HepG2 (cell line): Measurements from ENCODE around the gene ZNF652. TPM values are rescaled to one million over a fixed set of nuclear protein-coding genes. Genes with fewer than 3 reads are reported as not detected.

ENCODE experiments used
- ATAC-seq: fragments of 200-7000 bp; cut with Tn5 transposase; 3 replicates; pipeline ENCODE4 v1.9.1; 2020; ENCODE audit warnings: mild to moderate bottlenecking, moderate library complexity
- BruUV-seq: library from RNA; stranded (reverse); fragments of 400-500 nt; replicated peaks from 2 replicates; lab custom pipeline; 2021; lab: Mats Ljungman, UMichigan
- CTCF ChIA-PET: fragments of 300-600 bp; formaldehyde crosslinking; extraction: SDS; loops from one replicate; lab custom pipeline; 2021; ENCODE audit warnings: low total read pairs, inconsistent platforms, low intra/inter-chr PET ratio; lab: Yijun Ruan, JAX
- POLR2A ChIA-PET: fragments of 350-600 bp; sonication (Branson Sonifier 250); formaldehyde crosslinking; loops from one replicate; lab custom pipeline; 2020; ENCODE audit warnings: antibody characterized with exemption, inconsistent platforms; lab: Yijun Ruan, JAX
- DNase-seq: peaks from one replicate; pipeline ENCODE4 v3.0.0-alpha.2; 2015; ENCODE audit warnings: low spot score
- FAIRE-seq: peaks from 3 replicates; lab custom pipeline; 2011; peaks lifted over from hg19 to GRCh38; lab: Jason Lieb, UNC
- H2AFZ ChIP-seq: one replicate; pipeline ENCODE4 v1.6.1; 2011; ENCODE audit warnings: low read length, inconsistent platforms
- H3K27ac ChIP-seq: fragments of 300-600 bp; 3 replicates; pipeline ENCODE4 v1.8.0; 2011; ENCODE audit warnings: mixed run types, mild to moderate bottlenecking, mixed read lengths, low read length, inconsistent platforms; ENCODE audit not compliant: insufficient read depth; ENCODE audit errors: extremely low read length
- H3K27me3 ChIP-seq, 2 experiments: fragments of 200-600 bp in 1 of 2; 2 replicates in 1 of 2; 3 replicates in 1 of 2; pipeline versions ENCODE4 v1.6.0 to v1.8.0; 2011; ENCODE audit warnings: low read length in 2 of 2, mild to moderate bottlenecking in 2 of 2, moderate library complexity in 2 of 2, inconsistent platforms in 1 of 2; ENCODE audit not compliant: insufficient read depth in 2 of 2, control insufficient read depth in 1 of 2
- H3K36me3 ChIP-seq, 2 experiments: fragments of 200-600 bp in 1 of 2; replicated peaks in 1 of 2; 2 replicates in 1 of 2; 3 replicates in 1 of 2; pipeline versions ENCODE4 v1.5.1 to v1.8.0; 2011; ENCODE audit warnings: low read length in 2 of 2, inconsistent platforms in 1 of 2; ENCODE audit not compliant: insufficient read depth in 2 of 2, control insufficient read depth in 1 of 2
- H3K4me1 ChIP-seq: 2 replicates; pipeline ENCODE4 v1.5.1; 2012; ENCODE audit warnings: low read length, inconsistent platforms; ENCODE audit not compliant: insufficient read depth
- H3K4me2 ChIP-seq: 2 replicates; pipeline ENCODE4 v1.6.0; 2011; ENCODE audit warnings: low read depth, low read length, inconsistent platforms
- H3K4me3 ChIP-seq, 3 experiments: fragments of 200-600 bp in 1 of 3; sonication (generic), shearing (Covaris generic) in 1 of 3; replicated peaks in 1 of 3; 2 replicates each; pipeline ENCODE4 v1.5.1; 2011 to 2016; ENCODE audit warnings: low read length in 3 of 3, inconsistent platforms in 2 of 3, low read depth in 2 of 3, mild to moderate bottlenecking in 2 of 3, control low read depth in 1 of 3, mixed read lengths in 1 of 3; ENCODE audit not compliant: insufficient read depth in 1 of 3
- H3K79me2 ChIP-seq: one replicate; pipeline ENCODE4 v1.6.1; 2011; ENCODE audit warnings: low read length, inconsistent platforms; ENCODE audit not compliant: insufficient read depth
- H3K9ac ChIP-seq: 2 replicates; pipeline ENCODE4 v1.6.0; 2011; ENCODE audit warnings: mild to moderate bottlenecking, low read depth, low read length, inconsistent platforms; ENCODE audit not compliant: insufficient read depth
- H3K9me3 ChIP-seq: 2 replicates; pipeline ENCODE4 v1.5.1; 2012; ENCODE audit warnings: mild to moderate bottlenecking, low read length
- H4K20me1 ChIP-seq: 2 replicates; pipeline ENCODE4 v1.6.0; 2011; ENCODE audit warnings: inconsistent platforms, mild to moderate bottlenecking, low read length, moderate library complexity; ENCODE audit not compliant: insufficient read depth
- CBX2 ChIP-seq, 2 experiments: fragments of 200-600 bp in 1 of 2; sonication (generic); formaldehyde crosslinking in 1 of 2; IDR thresholded peaks; 2 replicates each; pipeline versions ENCODE4 v1.7.0 to v1.8.1; 2018 to 2022; ENCODE audit warnings: low read depth in 2 of 2, low read length in 1 of 2, mild to moderate bottlenecking in 1 of 2, missing genetic modification reagents in 1 of 2
- CEBPB ChIP-seq: IDR thresholded peaks from 2 replicates; pipeline ENCODE4 v1.6.1; 2011; ENCODE audit warnings: low read depth, low read length, improper control_type of control experiment, borderline replicate concordance
- CENPBD1 ChIP-seq: sonication (generic); formaldehyde crosslinking; IDR thresholded peaks from 2 replicates; pipeline ENCODE4 v1.8.0; 2022; ENCODE audit warnings: missing genetic modification reagents, low read depth, mild to moderate bottlenecking, borderline replicate concordance
- EP300 ChIP-seq, 3 experiments: sonication (generic) in 1 of 3; formaldehyde crosslinking in 1 of 3; IDR thresholded peaks; 2 replicates each; pipeline versions ENCODE4 v1.5.1 to v1.6.1; 2011 to 2020; ENCODE audit warnings: low read depth in 2 of 3, low read length in 2 of 3, borderline replicate concordance in 1 of 3, improper control_type of control experiment in 1 of 3, mild to moderate bottlenecking in 1 of 3, missing genetic modification reagents in 1 of 3, moderate library complexity in 1 of 3
- FOXO1 ChIP-seq: sonication (generic); formaldehyde crosslinking; IDR thresholded peaks from 2 replicates; pipeline ENCODE4 v1.4.0; 2020; ENCODE audit warnings: missing genetic modification reagents
- HOXA3 ChIP-seq: sonication (generic); formaldehyde crosslinking; IDR thresholded peaks from 2 replicates; pipeline ENCODE4 v1.5.0; 2020; ENCODE audit warnings: missing genetic modification reagents
- NFKBIZ ChIP-seq: IDR thresholded peaks from 2 replicates; pipeline ENCODE4 v1.6.1; 2018; ENCODE audit warnings: missing genetic modification reagents, missing compliant biosample characterization
- PREB ChIP-seq: sonication (generic); formaldehyde crosslinking; IDR thresholded peaks from 2 replicates; pipeline ENCODE4 v1.4.0; 2020; ENCODE audit warnings: missing genetic modification reagents
- SCMH1 ChIP-seq: sonication (generic); formaldehyde crosslinking; IDR thresholded peaks from 2 replicates; pipeline ENCODE4 v1.9.0; 2021; ENCODE audit warnings: missing genetic modification reagents, mild to moderate bottlenecking, borderline replicate concordance
- ZFAT ChIP-seq: sonication (generic); formaldehyde crosslinking; conservative IDR thresholded peaks from 2 replicates; pipeline ENCODE4 v1.8.1; 2023; ENCODE audit warnings: missing genetic modification reagents, inconsistent platforms
- ZFP41 ChIP-seq: sonication (generic); formaldehyde crosslinking; IDR thresholded peaks from 2 replicates; pipeline ENCODE4 v1.4.0; 2020; ENCODE audit warnings: mild to moderate bottlenecking, missing genetic modification reagents, borderline replicate concordance
- ZMYM4 ChIP-seq: sonication (generic); formaldehyde crosslinking; IDR thresholded peaks from 2 replicates; pipeline ENCODE4 v1.8.1; 2023; ENCODE audit warnings: mild to moderate bottlenecking, missing genetic modification reagents
- ZNF274 ChIP-seq: sonication (generic); formaldehyde crosslinking; IDR thresholded peaks from 2 replicates; pipeline ENCODE4 v1.5.1; 2020; ENCODE audit warnings: mild to moderate bottlenecking, missing genetic modification reagents
- ZNF296 ChIP-seq: sonication (generic); formaldehyde crosslinking; conservative IDR thresholded peaks from 2 replicates; pipeline ENCODE4 v1.5.0; 2020; ENCODE audit warnings: mild to moderate bottlenecking, missing genetic modification reagents
- ZNF556 ChIP-seq: sonication (generic); formaldehyde crosslinking; IDR thresholded peaks from 2 replicates; pipeline ENCODE4 v1.4.0; 2020; ENCODE audit warnings: mild to moderate bottlenecking, missing genetic modification reagents, borderline replicate concordance
- ZNF598 ChIP-seq: sonication (generic); formaldehyde crosslinking; IDR thresholded peaks from 2 replicates; pipeline ENCODE4 v1.5.1; 2020; ENCODE audit warnings: mild to moderate bottlenecking, missing genetic modification reagents, borderline replicate concordance
- ZNF619 ChIP-seq: sonication (generic); formaldehyde crosslinking; IDR thresholded peaks from 2 replicates; pipeline ENCODE4 v1.4.0; 2020; ENCODE audit warnings: mild to moderate bottlenecking, missing genetic modification reagents
- ZNF740 ChIP-seq: sonication (generic); formaldehyde crosslinking; IDR thresholded peaks from 2 replicates; pipeline ENCODE4 v1.4.0; 2020; ENCODE audit warnings: missing genetic modification reagents
- ZSCAN12 ChIP-seq: sonication (generic); formaldehyde crosslinking; IDR thresholded peaks from 2 replicates; pipeline ENCODE4 v1.9.0; 2021; ENCODE audit warnings: mild to moderate bottlenecking, missing genetic modification reagents
- WGBS: methylation state at CpG from one replicate; pipeline ENCODE4 v1.1.6; 2017; ENCODE audit warnings: low lambda C conversion rate; 5-methylcytosine and 5-hydroxymethylcytosine counted together
- in situ Hi-C: cut with HindIII; loops from 2 replicates; pipeline ENCODE4 v1.10.0; 2017; ENCODE audit warnings: low pct_unique_long_range_greater_than_20kb; ENCODE audit not compliant: extremely low pct_ligation_motif_present
- intact Hi-C: fragments of 100-400 bp; cut with micrococcal nuclease; formaldehyde crosslinking; loops from one replicate; pipeline ENCODE4 v1.10.0; 2022; ENCODE audit not compliant: unreplicated experiment
- polyA plus RNA-seq, 8 experiments: library from polyadenylated mRNA; depleted of rRNA in 3 of 8; stranded (reverse) in 7 of 8; unstranded in 1 of 8; fragments of >200 nt; fragmentation: Illumina TruSeq in 4 of 8; extraction: Trizol in 4 of 8; gene quantifications; 2 replicates each; pipeline versions ENCODE4 v1.2.1 to v1.2.3, GENCODE V29; 2011 to 2016; ENCODE audit warnings: low read depth in 4 of 8, missing spikeins in 1 of 8, mixed read lengths in 1 of 8; ENCODE audit not compliant: insufficient read depth in 1 of 8
- total RNA-seq, 5 experiments: library from RNA; depleted of rRNA; stranded (reverse); fragments of >200 nt; fragmentation: Illumina TruSeq; extraction: Trizol; gene quantifications; 2 replicates each; pipeline ENCODE4 v1.2.3, GENCODE V29; 2016; ENCODE audit warnings: low read depth in 1 of 5
- TF ChIP-seq, protein P1 (sequence below): IDR thresholded peaks from 2 replicates; pipeline ENCODE4 v1.4.0; 2020; ENCODE audit warnings: mild to moderate bottlenecking, missing genetic modification reagents

Gene ZNF652
- total and polyA plus RNA-seq, 2 of the 13 experiments (the other 11 are each of a cell fraction or from before 2014, with no cell fraction given) = 16.2 to 30.2 TPM

DNA sequence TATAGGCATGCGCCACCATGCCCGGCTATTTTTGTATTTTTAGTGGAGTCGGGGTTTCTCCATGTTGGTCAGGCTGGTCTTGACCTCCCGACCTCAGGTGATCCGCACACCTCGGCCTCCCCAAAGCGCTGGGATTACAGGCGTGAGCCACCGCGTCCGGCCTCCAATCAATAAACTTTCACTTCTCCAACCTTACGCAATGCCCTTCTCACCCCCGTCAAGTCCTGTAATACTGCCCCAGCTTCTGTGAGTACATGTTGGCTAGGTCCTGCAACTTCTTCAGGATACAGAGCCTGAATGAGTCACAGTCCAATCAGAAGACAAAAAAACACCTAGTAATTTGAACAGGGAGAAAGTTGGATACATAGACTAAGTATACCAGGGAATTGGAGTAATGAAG, 84.4 kb downstream of the ZNF652 start:
- H3K9me3 ChIP-seq = no peaks in the 10 kb centered on the region; the same call in 1 of the 2 replicates
- peak overlapping the region; percentile 43 for H3K4me2 ChIP-seq
- ATAC-seq (peak; percentile 31), DNase-seq (no peak), FAIRE-seq (no peak)
- H3K9ac ChIP-seq = no peak overlapping the region
- BruUV-seq = no TSS peak
- H3K36me3 ChIP-seq = no peaks in the 10 kb centered on the region
- H2AFZ ChIP-seq = no peak overlapping the region
- intact Hi-C loops (no loop called here), in situ Hi-C loops (no loop called here)
- POLR2A ChIA-PET = no interaction called here
- H3K4me3 ChIP-seq = no peak overlapping the region
- H3K4me1 ChIP-seq = peaks cover 18% of the 10 kb centered on the region
- 14% methylated on average over 13 of the region's 13 CpGs for WGBS
- no peaks in the 10 kb centered on the region for H4K20me1 ChIP-seq
- no peaks in the 10 kb centered on the region for H3K27me3 ChIP-seq
- CTCF ChIA-PET = no interaction called here
- no peaks in the 10 kb centered on the region for H3K79me2 ChIP-seq
- H3K27ac ChIP-seq = no peak overlapping the region
- no peak for TF ChIP-seq ZNF274 (CRISPR knock-in tag)
- no peak for TF ChIP-seq FOXO1 (CRISPR knock-in tag)
- no peak for TF ChIP-seq EP300 (IDR thresholded peaks at IDR 0.05; ENCODE audit: low read depth in 2 of 2, low read length in 2 of 2)
- TF ChIP-seq EP300 (CRISPR knock-in tag; IDR thresholded peaks at IDR 0.05; ENCODE audit: borderline replicate concordance) = no peak
- no peak for TF ChIP-seq ZNF556 (CRISPR knock-in tag)
- TF ChIP-seq ZSCAN12 (CRISPR knock-in tag) = no peak
- TF ChIP-seq ZNF740 (CRISPR knock-in tag) = no peak
- TF ChIP-seq CENPBD1 = no peak
- TF ChIP-seq ZFP41 = no peak
- no peak for TF ChIP-seq PREB (CRISPR knock-in tag)
- TF ChIP-seq, protein P1, sequence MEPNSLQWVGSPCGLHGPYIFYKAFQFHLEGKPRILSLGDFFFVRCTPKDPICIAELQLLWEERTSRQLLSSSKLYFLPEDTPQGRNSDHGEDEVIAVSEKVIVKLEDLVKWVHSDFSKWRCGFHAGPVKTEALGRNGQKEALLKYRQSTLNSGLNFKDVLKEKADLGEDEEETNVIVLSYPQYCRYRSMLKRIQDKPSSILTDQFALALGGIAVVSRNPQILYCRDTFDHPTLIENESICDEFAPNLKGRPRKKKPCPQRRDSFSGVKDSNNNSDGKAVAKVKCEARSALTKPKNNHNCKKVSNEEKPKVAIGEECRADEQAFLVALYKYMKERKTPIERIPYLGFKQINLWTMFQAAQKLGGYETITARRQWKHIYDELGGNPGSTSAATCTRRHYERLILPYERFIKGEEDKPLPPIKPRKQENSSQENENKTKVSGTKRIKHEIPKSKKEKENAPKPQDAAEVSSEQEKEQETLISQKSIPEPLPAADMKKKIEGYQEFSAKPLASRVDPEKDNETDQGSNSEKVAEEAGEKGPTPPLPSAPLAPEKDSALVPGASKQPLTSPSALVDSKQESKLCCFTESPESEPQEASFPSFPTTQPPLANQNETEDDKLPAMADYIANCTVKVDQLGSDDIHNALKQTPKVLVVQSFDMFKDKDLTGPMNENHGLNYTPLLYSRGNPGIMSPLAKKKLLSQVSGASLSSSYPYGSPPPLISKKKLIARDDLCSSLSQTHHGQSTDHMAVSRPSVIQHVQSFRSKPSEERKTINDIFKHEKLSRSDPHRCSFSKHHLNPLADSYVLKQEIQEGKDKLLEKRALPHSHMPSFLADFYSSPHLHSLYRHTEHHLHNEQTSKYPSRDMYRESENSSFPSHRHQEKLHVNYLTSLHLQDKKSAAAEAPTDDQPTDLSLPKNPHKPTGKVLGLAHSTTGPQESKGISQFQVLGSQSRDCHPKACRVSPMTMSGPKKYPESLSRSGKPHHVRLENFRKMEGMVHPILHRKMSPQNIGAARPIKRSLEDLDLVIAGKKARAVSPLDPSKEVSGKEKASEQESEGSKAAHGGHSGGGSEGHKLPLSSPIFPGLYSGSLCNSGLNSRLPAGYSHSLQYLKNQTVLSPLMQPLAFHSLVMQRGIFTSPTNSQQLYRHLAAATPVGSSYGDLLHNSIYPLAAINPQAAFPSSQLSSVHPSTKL (CRISPR knock-in tag) = peak; percentile 62
- TF ChIP-seq ZMYM4 (CRISPR knock-in tag) = peak; percentile 46; the same call in 1 of the 2 replicates
- TF ChIP-seq CEBPB = peak; percentile 88
- no peak for TF ChIP-seq CBX2 (IDR thresholded peaks at IDR 0.05; ENCODE audit: low read depth, low read length)
- TF ChIP-seq CBX2 (CRISPR knock-in tag; IDR thresholded peaks at IDR 0.05; ENCODE audit: low read depth) = no peak
- TF ChIP-seq ZNF619 = no peak
- TF ChIP-seq ZNF296 (CRISPR knock-in tag) = no peak
- TF ChIP-seq ZFAT = no peak
- no peak for TF ChIP-seq NFKBIZ (CRISPR knock-in tag)
- TF ChIP-seq SCMH1 = no peak
- peak; percentile 49 for TF ChIP-seq HOXA3 (CRISPR knock-in tag)
- TF ChIP-seq ZNF598 (CRISPR knock-in tag) = no peak
